Right lobe of liver (tissue), 6 donors: Measurements from ENCODE around the gene FOXD3. TPM values are rescaled to one million over a fixed set of nuclear protein-coding genes. Genes with fewer than 3 reads are reported as not detected.

Experiments
- ATAC-seq, 4 donors: fragments of 200-7000 bp; cut with Tn5 transposase; one replicate each; pipeline ENCODE4 v1.9.1; 2020; ENCODE audit warnings: mild to moderate bottlenecking in 4 of 4, moderate library complexity in 4 of 4
- DNase-seq, 3 donors: peaks; one replicate each; pipeline ENCODE4 v3.0.0-alpha.2; 2020
- H3K27ac ChIP-seq, 3 donors: fragments of 200-600 bp; one replicate each; pipeline ENCODE4 v1.8.0; 2022
- H3K27me3 ChIP-seq, 2 donors: fragments of 200-600 bp; one replicate each; pipeline ENCODE4 v1.8.0; 2022
- H3K36me3 ChIP-seq, 4 donors: fragments of 200-600 bp; sonication (generic) in 1 of 4; one replicate each; pipeline versions ENCODE4 v1.5.1 to v1.8.0; 2017 to 2022; ENCODE audit warnings: control low read depth in 1 of 4
- H3K4me1 ChIP-seq, 4 donors: fragments of 200-600 bp; sonication (generic) in 1 of 4; one replicate each; pipeline versions ENCODE4 v1.5.1 to v1.8.0; 2017 to 2022; ENCODE audit warnings: control low read depth in 1 of 4
- H3K4me3 ChIP-seq, 3 donors: fragments of 200-600 bp; one replicate each; pipeline ENCODE4 v1.8.0; 2022
- H3K9me3 ChIP-seq, 4 donors: fragments of 200-600 bp; sonication (generic) in 1 of 4; one replicate each; pipeline versions ENCODE4 v1.5.1 to v1.8.0; 2017 to 2022; ENCODE audit warnings: control low read depth in 1 of 4
- POLR2A ChIP-seq: fragments of 450-650 bp; IDR thresholded peaks from one replicate; pipeline ENCODE4 v1.6.1; 2017; ENCODE audit warnings: antibody characterized with exemption, mild to moderate bottlenecking
- WGBS: methylation state at CpG from one replicate; pipeline ENCODE4 v1.1.6; 2018; ENCODE audit warnings: low coverage, low lambda C conversion rate; ENCODE audit not compliant: insufficient coverage; ENCODE audit errors: missing lambda C conversion rate; 5-methylcytosine and 5-hydroxymethylcytosine counted together
- intact Hi-C, 2 donors: fragments of 100-400 bp; cut with DNase I; formaldehyde crosslinking; loops; one replicate each; pipeline versions ENCODE4 v1.11.2 to v1.14.1; 2022
- total RNA-seq, 6 experiments: library from RNA; depleted of rRNA in 2 of 6; stranded (reverse); fragments of >200 nt in 2 of 6; fragmentation: NEBNext Ultra II Directional in 3 of 6; extraction: Animal tissue kit (Norgen Biotek cat#: 25700) in 3 of 6; gene quantifications; one replicate each; pipeline versions ENCODE4 v1.1.0 to v1.2.4, GENCODE V29; 2016 to 2023
- TF ChIP-seq, protein P1 (sequence below), 4 donors: fragments of 200-600 bp in 3 of 4; fragments of 450-650 bp in 1 of 4; IDR thresholded peaks; one replicate each; pipeline versions ENCODE4 v1.5.1 to v1.8.0; 2016 to 2022; ENCODE audit warnings: antibody characterized with exemption in 4 of 4, mild to moderate bottlenecking in 2 of 4
- donor health status: DM: no; HTN: yes; CAD: no.
- donor health status: DM: no; HTN: no; CAD: no.
- donor health status: DM: no; HTN: no; CAD: no.
- donor health status: DM: no; HTN: yes; CAD: no.
- donor health status: DM: no; HTN: yes; CAD: no.

Gene FOXD3
- total RNA-seq, 6 experiments from 2014 or later = 0.12 TPM; not detected in 5

DNA sequence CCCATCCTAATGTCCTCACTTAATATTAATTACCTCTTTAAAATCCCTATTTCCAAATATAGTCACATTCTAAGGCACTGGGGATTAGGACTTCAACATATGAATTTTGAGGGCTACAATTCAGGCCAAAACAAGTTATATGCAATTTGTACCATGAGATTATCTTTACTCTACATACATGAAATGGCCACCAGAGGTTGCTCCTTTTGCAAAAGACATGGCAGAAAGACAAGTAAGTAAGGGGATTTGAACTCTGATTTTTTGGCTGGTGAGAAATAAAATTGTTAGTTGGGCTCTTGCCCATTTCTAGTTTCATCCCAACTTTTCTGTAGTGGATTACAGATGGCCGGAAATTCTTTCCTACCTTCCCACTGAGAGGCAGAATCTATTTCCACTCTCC, 40.2 kb downstream of the FOXD3 start:
- H3K27ac ChIP-seq = no peak overlapping the region
- H3K9me3 ChIP-seq = no peaks in the 10 kb centered on the region
- intact Hi-C loops = no loop called here
- H3K36me3 ChIP-seq = no peaks in the 10 kb centered on the region
- no peak overlapping the region for H3K4me3 ChIP-seq
- WGBS = 100% methylated on average over 1 of the region's 1 CpG
- no peak for TF ChIP-seq POLR2A
- TF ChIP-seq, protein P1, sequence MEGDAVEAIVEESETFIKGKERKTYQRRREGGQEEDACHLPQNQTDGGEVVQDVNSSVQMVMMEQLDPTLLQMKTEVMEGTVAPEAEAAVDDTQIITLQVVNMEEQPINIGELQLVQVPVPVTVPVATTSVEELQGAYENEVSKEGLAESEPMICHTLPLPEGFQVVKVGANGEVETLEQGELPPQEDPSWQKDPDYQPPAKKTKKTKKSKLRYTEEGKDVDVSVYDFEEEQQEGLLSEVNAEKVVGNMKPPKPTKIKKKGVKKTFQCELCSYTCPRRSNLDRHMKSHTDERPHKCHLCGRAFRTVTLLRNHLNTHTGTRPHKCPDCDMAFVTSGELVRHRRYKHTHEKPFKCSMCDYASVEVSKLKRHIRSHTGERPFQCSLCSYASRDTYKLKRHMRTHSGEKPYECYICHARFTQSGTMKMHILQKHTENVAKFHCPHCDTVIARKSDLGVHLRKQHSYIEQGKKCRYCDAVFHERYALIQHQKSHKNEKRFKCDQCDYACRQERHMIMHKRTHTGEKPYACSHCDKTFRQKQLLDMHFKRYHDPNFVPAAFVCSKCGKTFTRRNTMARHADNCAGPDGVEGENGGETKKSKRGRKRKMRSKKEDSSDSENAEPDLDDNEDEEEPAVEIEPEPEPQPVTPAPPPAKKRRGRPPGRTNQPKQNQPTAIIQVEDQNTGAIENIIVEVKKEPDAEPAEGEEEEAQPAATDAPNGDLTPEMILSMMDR (IDR thresholded peaks at IDR 0.05) = no peak
- no peaks in the 10 kb centered on the region for H3K27me3 ChIP-seq
- no peak for ATAC-seq
- no peaks in the 10 kb centered on the region for H3K4me1 ChIP-seq
- DNase-seq = no peak

DNA sequence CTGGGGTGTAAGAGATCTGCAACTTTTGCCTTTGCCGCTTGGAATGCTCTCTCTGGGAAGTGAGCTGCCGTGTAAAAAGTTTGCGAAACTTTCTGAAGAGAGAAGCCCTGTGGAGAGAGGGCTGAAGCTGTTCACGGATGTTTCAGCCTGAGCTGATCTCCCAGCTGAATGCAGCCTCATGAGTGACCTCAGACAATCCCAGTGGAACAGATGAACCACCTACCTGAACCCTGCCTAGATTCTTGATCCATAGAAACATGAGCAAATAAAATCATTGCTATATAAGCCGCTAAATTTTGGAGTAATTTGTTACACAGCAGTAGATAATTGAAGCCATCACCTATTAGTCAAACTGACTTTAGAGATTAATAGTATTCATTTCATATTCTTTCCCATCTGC, 40.6 kb downstream of the FOXD3 start:
- WGBS = 84% methylated on average over 5 of the region's 5 CpGs
- no peak for ATAC-seq

GRCh38 chr1:63366908-63367214, 44.5 kb downstream of the FOXD3 start:
- H3K4me1 ChIP-seq = peaks cover 0 to 5% (median 0%) of the 10 kb centered on the region in 4 donors
- intact Hi-C loops = no loop called here
- peak overlapping the region; percentile 16 to 73 (median 24) for H3K27ac ChIP-seq
- no peak for DNase-seq
- 73% methylated on average over 5 of the region's 7 CpGs for WGBS
- H3K27me3 ChIP-seq = no peaks in the 10 kb centered on the region
- peaks cover 0 to 8% (median under 1%) of the 10 kb centered on the region in 4 donors for H3K36me3 ChIP-seq
- no peak for TF ChIP-seq POLR2A
- TF ChIP-seq, protein P1 (IDR thresholded peaks at IDR 0.05) = no peak
- no peak for ATAC-seq
- no peaks in the 10 kb centered on the region for H3K9me3 ChIP-seq
- H3K4me3 ChIP-seq = peak overlapping the region in 2 of 3 donors; percentile 92 to 94

More for the DNA sequence above, 40.6 kb downstream of the FOXD3 start:
- Histone ChIP-seq H3K27me3 (no peaks in the 10 kb centered on the region), H3K9me3 (no peaks in the 10 kb centered on the region), H3K4me1 (peaks cover 0 to under 1% (median 0%) of the 10 kb centered on the region in 4 donors), H3K27ac (no peak overlapping the region), H3K36me3 (no peaks in the 10 kb centered on the region), H3K4me3 (no peak overlapping the region)
- TF ChIP-seq, protein P1 (IDR thresholded peaks at IDR 0.05) = no peak
- no peak for TF ChIP-seq POLR2A
- intact Hi-C loops = no loop called here
- no peak for DNase-seq

- intact Hi-C loops = no loop called here
- Histone ChIP-seq H3K9me3 (no peaks in the 10 kb centered on the region), H3K4me3 (peak within 1 kb of the TSS; percentile 86 to 94 (median 92)), H3K4me1 (peaks cover 0 to 5% (median 0%) of the 10 kb centered on the region in 4 donors), H3K27me3 (no peaks in the 10 kb centered on the region), H3K36me3 (peaks cover 0 to 8% (median 2%) of the 10 kb centered on the region in 4 donors), H3K27ac (peak within 1 kb of the TSS; percentile 73 to 78 (median 73))
- 2% methylated on average over 10 of the region's 77 CpGs for WGBS
- DNase-seq (peak; percentile 97 to 98 (median 98)), ATAC-seq (peak; percentile 98 to 99 (median 98))
- TF ChIP-seq, protein P1 (IDR thresholded peaks at IDR 0.05) = peak in 1 of 4 donors; percentile 2
- peak; percentile 79 for TF ChIP-seq POLR2A
These were observed 45.1 kb downstream of the FOXD3 start, which contains the start of gene ALG6 for GRCh38 chr1:63367215-63368103. ALG6 (plus strand) TSS chr1:63367627; CDS start chr1:63370978, 3,351 bp downstream.
